IPS-18c (cell line): Measurements from ENCODE around the gene COL12A1.

Experiments used
- H3K4me3 ChIP-seq: 2 replicates; pipeline ENCODE4 v1.7.0; 2013; ENCODE audit warnings: low read depth, mild to moderate bottlenecking, low read length, moderate library complexity; ENCODE audit not compliant: insufficient read depth
- H3K9me3 ChIP-seq: one replicate; pipeline ENCODE4 v1.6.1; 2013; ENCODE audit warnings: mild to moderate bottlenecking, low read length, moderate library complexity; ENCODE audit not compliant: control insufficient read depth, insufficient read depth

COL12A1 gene

DNA sequence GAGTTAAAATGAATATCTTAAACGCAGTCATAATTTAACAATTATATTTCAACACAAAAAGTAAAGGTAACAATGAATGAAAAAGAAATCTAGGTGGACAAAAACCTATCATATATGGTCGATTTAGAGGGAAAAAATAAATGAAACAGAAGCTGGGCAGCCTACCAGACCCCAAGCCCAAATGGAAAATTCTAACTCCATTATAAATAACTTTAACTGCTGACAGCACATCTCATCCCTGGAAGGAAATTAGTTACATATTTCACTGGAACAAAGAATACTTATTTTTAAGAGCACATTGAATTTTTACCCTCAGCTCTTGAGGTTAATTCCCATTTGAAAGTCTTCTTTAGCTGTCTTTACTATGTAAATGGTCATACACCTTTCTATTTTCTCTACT lies 39.1 kb downstream of the COL12A1 start:
- Histone ChIP-seq H3K9me3 (no peaks in the 10 kb centered on the region), H3K4me3 (no peak overlapping the region)

DNA sequence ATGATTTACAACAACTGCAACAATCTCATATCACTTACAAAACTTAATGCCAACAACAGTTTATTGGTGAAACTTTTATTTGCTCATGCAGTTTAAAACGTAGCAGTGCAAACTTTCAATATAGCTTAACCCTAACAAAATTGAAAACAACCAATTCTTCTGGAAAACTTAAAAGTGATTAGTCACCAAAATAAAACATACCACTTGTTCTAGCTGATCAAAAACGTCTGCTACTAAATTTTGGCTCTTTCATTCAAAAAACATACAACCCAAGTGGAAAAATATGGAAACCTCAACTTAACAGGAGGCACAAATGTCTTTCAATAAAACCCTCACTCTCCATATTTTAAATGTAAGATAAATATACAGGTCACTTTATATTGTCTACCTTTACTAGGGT lies 39.6 kb downstream of the COL12A1 start:
- Histone ChIP-seq H3K9me3 (no peaks in the 10 kb centered on the region), H3K4me3 (no peak overlapping the region)

DNA sequence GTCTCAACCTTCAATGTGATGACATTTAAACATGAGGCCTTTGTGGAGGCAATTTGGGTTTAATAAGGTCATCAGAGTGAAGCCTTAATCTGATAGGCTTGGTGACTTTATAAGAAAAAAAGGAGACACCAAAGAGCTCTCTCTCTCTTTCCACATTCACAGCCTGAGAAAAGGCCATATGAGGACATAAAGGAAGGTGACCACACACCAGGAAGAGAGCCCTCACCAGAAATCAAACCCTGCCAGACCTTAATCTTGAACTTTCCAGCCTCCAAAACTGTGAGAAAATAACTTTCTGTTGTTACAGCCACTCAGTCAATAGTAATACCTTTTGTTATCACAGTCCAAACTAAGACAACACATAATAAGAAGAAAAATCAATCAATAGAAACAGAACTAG lies 47.7 kb downstream of the COL12A1 start:
- H3K4me3 ChIP-seq = no peak overlapping the region
- H3K9me3 ChIP-seq = no peaks in the 10 kb centered on the region

DNA sequence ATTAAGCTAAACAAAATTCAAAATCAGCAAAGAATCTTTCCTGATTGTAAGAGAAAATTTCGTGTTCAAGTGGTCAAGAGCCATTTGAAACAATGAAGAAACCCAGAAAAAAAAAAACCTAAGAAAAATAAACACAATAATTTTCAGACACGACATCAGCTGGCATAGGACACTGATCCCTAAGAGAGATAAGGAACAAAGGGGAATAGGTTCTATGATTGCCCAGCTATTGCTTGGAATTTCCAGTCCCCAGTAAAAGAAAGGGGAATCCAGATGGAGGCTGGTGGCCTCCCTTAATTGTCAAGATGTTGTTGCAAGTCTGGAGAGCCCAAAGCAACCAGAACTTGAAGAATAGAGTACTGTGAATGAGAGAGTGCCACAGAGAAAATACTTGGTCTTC lies 48.5 kb downstream of the COL12A1 start:
- H3K4me3 ChIP-seq = no peak overlapping the region
- no peaks in the 10 kb centered on the region for H3K9me3 ChIP-seq

DNA sequence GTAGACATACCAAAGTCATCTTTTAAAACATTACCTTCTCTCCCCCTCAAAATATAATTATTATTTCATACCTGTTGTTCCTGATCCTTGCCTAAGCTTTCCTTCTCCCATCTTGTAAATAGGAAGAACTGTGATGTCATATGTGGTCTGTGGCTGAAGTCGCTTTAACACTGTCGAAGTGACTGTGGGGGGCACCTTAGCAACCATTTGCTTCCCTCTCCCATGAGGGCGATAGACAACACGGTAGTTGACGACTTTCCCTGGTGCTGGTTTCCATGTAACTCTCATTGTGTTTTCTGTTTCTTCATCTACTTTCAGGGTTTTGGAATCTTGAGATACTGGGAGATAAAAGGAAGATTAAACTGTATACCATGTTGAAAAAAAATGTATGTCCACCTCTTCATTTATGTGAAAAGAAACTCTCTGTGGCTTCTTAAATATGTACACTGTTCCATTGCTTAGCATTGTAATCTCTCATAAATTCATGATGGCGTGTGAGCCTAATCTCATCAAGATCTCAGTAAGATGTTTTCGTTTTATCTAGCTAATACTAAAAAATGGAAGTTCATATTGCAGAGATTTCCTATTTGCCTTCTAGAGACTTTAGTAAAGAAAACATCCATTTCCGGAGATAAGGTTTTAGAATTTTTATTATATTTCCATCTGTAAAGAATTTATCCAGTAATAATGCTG lies 49.5 kb downstream of the COL12A1 start:
- Histone ChIP-seq H3K4me3 (no peak overlapping the region), H3K9me3 (no peaks in the 10 kb centered on the region)

DNA sequence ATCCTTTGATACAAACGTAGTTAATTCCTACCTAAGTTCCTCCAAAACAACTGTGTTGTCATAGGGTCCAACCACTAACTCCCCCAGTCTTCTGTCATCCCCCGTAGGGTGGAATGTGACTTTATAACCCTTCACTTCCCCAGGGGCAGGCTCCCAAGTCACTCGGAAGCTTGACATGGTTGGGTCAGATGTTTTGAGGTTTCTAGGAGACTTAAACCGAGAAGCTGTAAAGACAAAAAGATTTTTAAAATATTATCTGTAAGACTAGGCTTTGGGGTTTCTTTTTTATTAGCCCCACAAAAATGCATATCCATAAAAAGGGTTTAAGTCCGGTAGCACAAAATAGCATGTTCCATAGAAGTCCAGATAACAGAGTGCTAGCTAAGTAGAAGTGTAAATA lies 50.2 kb downstream of the COL12A1 start:
- no peaks in the 10 kb centered on the region for H3K9me3 ChIP-seq
- H3K4me3 ChIP-seq = no peak overlapping the region

DNA sequence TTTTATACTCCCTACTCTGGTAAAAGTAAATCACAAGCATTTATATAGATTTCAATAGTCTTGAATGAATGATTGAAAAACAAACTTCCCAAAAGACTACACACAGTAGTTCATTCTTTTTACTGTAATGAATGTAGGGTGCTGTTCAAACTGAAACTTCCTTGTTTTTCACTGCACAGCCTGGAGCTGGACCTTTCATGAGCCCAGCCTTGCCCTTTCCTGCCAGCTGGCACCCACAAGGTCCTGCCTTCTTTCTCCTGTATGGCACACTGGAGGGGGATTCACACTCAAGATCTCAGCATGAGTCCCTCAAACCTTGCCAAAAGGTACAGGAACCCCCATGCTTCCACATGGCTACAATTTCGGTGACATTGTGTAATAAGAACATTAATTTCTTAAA lies 50.9 kb downstream of the COL12A1 start:
- H3K4me3 ChIP-seq = no peak overlapping the region

DNA sequence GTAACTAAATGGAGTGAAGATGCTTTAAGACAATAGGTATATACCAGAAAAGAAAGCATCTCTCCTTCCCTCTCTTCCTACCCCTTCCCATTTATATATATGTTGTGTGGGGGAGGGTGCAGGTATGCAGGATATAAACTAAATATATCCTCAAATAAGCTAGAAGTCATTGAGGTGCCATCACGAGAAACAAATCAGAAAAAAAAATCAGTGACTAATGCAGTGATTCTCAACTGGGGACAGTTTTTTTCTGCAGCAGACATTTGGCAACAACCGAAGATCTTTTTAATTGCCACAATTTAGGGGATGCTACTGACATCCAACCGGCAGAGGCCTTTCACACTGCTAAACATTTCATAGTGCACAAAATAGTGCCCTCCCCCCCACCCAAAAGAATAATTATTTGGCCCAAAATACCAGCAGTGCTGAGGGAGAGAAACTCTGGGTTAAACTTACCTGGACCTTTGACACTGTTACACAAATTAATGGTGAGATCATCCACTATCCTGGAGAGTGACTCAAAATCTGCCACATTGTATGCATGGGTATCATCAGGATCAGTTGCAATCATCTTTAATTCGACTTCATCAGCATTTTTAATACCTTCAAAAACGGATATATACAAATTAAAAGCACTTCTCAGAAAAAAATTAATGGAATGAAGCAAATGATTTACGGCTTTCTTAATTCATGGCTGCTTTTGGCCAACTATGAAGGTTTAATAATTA lies 55.0 kb downstream of the COL12A1 start:
- no peak overlapping the region for H3K4me3 ChIP-seq
- no peaks in the 10 kb centered on the region for H3K9me3 ChIP-seq

More for the DNA sequence above, 50.9 kb downstream of the COL12A1 start:
- H3K9me3 ChIP-seq = no peaks in the 10 kb centered on the region

DNA sequence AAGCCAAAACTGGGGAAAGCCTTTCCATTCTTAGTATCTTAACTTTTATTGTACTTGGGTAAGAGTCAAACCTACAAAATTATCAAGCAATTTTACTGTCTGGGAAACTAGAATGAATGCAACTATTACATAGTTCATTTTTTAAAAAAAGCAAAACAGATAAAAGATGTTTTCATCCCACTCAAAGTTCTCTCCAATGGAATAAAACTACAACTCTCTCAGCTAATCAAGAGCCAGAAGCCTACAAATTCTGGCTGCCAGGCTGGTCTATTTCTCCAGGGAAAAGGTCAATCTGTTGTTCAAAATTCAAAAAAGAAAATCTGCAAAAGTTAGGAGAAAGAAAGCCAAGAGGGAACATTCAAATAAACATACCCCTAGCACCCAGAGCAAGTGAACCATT lies 56.2 kb downstream of the COL12A1 start:
- Histone ChIP-seq H3K4me3 (no peak overlapping the region), H3K9me3 (no peaks in the 10 kb centered on the region)

DNA sequence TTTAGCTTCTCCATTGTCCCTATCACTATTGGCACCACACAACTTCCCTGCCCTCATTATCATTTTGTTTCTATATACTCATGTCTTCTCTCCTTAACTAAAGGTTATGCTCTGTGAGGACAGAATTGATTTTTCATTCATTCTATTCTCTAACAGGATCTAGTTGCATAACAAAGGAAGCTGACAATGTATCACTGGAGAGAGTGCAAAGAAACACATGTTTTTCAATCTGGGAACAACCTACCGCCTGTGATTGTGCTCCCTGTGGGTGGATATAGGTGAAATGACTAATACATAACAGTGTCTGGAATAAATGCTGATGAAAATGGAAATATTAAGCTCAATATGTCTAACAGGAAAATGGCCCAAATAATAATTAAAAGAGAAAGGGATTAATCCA lies 56.6 kb downstream of the COL12A1 start:
- H3K4me3 ChIP-seq = no peak overlapping the region
- H3K9me3 ChIP-seq = no peaks in the 10 kb centered on the region

DNA sequence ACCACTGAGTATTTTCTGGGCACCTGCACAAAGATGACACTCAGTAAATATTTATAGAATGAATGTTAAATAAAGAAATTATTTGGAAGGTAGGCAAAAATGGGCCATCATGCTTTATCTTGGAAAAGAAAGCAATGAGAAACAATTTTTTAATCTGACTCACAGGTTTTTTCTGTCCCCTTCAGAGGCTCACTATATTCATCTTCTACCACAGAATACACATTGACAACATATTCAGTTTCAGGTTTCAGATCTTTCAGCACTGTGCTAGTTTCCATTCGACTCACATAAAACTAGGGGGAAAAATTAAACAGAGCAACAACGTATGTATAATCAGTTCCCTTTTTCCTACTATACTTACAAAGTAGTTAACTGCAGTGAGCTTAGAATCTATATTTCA lies 58.3 kb downstream of the COL12A1 start:
- Histone ChIP-seq H3K9me3 (no peaks in the 10 kb centered on the region), H3K4me3 (no peak overlapping the region)

DNA sequence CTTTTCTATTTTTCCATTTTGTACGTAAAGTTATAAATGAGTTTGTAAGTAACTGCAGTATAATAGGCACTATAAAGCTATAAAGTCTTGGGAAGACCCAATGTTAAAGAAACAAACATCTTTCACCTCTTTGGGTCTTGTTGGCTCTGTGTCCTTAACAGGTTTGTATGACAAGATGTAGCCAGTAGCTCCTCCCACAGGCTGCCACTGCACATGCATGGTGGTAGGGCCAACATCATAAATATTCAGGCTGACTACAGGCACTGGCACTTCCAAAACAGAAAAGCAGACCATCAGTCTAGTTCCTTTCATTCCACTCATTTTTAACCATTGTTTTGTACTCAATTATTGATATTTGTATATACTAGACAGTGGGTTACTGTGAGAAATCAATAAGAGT lies 59.9 kb downstream of the COL12A1 start:
- no peaks in the 10 kb centered on the region for H3K9me3 ChIP-seq
- H3K4me3 ChIP-seq = no peak overlapping the region

DNA sequence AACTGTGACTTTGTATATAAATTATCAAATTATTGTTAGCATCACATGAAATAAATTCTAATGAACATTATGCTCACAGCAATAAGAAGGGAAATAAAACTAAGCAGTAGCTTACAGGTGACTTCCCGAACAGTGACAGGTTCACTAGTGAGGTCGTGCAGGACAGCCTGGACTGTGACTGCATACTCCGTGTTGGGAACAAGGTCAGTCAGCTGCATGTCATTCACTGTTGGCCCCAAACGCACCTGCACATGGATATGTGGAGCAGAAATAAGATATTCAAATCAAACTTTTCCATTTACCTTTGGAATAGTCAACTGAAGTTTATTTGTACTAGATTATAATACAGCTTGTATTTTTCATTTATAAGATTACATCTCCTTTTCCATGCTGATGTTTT lies 60.6 kb downstream of the COL12A1 start:
- Histone ChIP-seq H3K9me3 (no peaks in the 10 kb centered on the region), H3K4me3 (no peak overlapping the region)

DNA sequence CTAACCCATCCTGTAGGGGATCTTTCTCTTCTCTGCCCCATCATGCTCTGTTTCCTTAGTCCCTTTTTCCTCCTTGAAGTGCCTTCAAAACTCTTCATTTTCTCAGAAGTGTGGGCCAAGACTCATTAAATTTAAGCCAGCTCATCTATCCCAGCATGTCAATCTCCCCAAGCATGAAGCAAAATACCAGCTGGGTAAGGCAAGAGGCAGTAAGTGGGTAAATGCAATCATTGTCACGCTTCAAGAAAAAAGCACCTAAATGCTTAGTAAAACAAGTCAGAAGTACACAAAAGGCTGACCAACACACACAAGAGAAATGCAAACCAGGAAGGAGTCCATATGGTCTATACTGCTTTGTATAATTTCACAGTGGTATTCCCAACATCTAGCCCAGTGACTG lies 61.5 kb downstream of the COL12A1 start:
- Histone ChIP-seq H3K4me3 (no peak overlapping the region), H3K9me3 (no peaks in the 10 kb centered on the region)

DNA sequence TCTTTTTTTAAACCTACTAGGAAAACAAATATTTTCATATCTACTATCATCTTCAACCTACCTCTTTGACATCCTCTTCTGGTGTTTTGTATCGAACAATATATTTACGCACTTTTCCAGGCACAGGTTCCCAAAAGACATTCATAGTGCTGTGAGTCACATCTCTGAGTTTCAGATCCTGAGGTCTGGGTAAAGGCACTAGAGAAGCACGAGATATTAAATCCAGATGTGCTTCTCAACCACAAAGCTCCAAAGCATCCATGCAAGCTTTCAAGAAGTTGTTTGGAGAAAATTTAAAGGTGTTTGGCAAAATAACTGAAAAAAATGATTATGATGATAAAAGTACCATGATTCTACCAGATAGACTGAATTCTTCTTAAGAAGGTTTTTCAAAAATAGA lies 62.7 kb downstream of the COL12A1 start:
- Histone ChIP-seq H3K4me3 (no peak overlapping the region), H3K9me3 (no peaks in the 10 kb centered on the region)

DNA sequence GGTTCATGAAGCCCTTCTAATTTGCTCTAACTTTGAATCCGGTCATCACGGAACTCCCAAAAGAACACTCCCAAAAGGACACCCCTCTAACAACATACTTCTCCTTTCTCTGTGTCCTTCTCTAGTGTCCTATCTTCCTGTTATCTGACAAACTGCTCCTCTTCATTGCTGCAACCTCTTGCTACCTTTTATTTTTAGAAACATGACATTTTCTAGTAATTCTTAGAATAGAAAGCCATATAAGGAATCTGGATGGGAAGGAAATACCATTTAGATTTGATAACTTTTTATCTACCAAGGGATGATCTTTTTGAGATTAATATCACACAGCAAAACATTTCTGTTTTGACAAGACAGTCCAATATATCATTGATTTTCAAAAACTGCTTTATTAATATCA lies 63.1 kb downstream of the COL12A1 start:
- Histone ChIP-seq H3K9me3 (no peaks in the 10 kb centered on the region), H3K4me3 (no peak overlapping the region)

DNA sequence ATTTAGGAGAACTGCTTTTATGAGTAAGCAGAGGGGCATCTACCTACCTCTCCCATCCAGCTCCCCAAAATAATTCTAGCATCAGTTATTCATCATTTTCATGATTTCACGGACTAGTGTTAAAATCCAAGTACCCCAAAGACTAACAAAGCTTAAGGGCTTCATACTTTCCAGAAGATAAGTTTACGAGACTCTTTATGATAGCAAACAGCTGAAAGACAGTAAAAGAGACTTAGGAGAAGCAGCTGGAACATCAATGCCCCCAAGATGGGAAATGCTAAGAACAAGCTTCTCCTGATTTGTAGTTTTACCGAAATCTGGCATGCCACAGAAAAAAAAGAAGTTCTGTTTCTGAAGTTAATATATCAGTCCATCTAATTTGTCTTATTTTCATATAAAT lies 70.0 kb downstream of the COL12A1 start:
- H3K9me3 ChIP-seq = no peaks in the 10 kb centered on the region
- H3K4me3 ChIP-seq = no peak overlapping the region

DNA sequence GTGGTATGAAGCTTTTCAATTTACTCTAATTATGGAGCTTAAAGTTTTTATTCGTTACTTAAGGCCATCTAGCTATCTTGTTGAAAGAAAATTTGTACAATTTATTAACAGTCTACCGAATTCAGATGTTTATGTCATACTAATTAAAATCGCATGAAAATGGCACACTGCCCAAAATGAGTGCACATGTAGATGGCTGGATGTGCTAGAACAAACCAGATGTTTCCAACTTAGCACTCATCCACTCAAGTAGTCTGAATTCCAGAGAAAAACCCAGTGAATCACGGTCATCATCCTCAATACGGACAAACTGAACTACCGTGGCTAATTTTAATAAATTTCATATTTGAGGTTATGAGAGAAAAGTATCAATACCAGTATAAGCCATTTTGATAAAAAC lies 70.4 kb downstream of the COL12A1 start:
- H3K9me3 ChIP-seq = no peaks in the 10 kb centered on the region

DNA sequence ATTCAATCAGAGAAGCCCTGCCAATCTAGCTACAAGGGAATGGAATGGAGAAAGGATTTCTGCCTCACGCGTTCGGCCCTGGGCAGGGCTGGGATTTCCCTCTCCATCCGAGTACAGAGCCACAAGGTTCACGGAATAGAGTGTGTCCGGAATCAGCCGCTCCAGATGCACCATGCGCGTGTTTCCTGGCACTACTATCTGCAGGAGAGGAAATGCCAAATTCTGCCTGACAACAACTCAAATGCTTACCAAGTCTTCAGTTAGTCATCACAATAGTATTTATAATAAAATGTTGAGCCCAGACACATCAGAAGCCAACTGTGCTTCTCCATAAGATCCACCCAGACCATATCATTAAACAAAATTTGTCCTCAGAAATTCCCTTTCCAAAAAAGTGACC lies 75.1 kb downstream of the COL12A1 start:
- Histone ChIP-seq H3K4me3 (no peak overlapping the region), H3K9me3 (no peaks in the 10 kb centered on the region)

More for the DNA sequence above, 70.4 kb downstream of the COL12A1 start:
- no peak overlapping the region for H3K4me3 ChIP-seq
